Measurements from ENCODE around the gene SLC30A5. TPM values are rescaled to one million over a fixed set of nuclear protein-coding genes. Genes with fewer than 3 reads are reported as not detected.

SLC30A5 gene
- total and polyA plus RNA-seq, 9 of the 15 experiments (the other 6 are each of a cell fraction or from before 2014, with no cell fraction given), result 22.9 to 86.8 (median 62.5) TPM

DNA sequence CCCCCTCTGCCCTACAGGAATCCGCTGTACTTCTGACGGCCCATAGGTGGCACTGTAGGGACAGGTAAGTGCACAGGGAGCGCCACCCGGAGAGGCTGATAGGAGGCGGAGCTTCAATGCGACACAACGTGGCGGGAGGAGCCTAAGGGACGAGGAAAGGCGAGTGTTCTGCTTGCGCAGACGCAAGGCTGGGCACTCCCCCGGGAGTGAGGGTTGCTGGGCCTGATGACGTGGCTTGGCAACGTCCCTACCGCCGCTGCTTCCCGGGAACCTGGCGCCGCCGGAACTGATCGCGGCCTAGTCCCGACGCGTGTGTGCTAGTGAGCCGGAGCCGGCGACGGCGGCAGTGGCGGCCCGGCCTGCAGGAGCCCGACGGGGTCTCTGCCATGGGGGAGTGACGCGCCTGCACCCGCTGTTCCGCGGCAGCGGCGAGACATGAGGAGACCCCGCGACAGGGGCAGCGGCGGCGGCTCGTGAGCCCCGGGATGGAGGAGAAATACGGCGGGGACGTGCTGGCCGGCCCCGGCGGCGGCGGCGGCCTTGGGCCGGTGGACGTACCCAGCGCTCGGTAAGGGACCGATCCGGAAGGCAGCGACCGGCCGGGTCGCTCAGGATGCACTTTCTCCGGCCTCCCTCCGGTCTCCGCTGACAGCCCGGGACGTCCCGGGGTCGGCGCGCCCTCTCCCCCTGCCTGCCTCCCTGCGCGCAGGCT, at the start of gene SLC30A5 (continued):
- TF ChIP-seq, protein P1, sequence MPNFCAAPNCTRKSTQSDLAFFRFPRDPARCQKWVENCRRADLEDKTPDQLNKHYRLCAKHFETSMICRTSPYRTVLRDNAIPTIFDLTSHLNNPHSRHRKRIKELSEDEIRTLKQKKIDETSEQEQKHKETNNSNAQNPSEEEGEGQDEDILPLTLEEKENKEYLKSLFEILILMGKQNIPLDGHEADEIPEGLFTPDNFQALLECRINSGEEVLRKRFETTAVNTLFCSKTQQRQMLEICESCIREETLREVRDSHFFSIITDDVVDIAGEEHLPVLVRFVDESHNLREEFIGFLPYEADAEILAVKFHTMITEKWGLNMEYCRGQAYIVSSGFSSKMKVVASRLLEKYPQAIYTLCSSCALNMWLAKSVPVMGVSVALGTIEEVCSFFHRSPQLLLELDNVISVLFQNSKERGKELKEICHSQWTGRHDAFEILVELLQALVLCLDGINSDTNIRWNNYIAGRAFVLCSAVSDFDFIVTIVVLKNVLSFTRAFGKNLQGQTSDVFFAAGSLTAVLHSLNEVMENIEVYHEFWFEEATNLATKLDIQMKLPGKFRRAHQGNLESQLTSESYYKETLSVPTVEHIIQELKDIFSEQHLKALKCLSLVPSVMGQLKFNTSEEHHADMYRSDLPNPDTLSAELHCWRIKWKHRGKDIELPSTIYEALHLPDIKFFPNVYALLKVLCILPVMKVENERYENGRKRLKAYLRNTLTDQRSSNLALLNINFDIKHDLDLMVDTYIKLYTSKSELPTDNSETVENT (CRISPR knock-in tag; IDR thresholded peaks at IDR 0.05), result peak; percentile 90
- peak; percentile 75; the same call in 1 of the 2 replicates for TF ChIP-seq KDM2B (CRISPR knock-in tag; IDR thresholded peaks at IDR 0.05)
- peak; percentile 61; the same call in 1 of the 2 replicates for TF ChIP-seq FOXJ2 (tag; IDR thresholded peaks at IDR 0.05)
- TF ChIP-seq GABPA (tag; conservative IDR thresholded peaks at IDR 0.05; ENCODE audit: low read depth), result peak; percentile 87
- TF ChIP-seq, protein P2, sequence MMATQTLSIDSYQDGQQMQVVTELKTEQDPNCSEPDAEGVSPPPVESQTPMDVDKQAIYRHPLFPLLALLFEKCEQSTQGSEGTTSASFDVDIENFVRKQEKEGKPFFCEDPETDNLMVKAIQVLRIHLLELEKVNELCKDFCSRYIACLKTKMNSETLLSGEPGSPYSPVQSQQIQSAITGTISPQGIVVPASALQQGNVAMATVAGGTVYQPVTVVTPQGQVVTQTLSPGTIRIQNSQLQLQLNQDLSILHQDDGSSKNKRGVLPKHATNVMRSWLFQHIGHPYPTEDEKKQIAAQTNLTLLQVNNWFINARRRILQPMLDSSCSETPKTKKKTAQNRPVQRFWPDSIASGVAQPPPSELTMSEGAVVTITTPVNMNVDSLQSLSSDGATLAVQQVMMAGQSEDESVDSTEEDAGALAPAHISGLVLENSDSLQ (IDR thresholded peaks at IDR 0.05), result peak; percentile 56
- TF ChIP-seq EGR1 (conservative IDR thresholded peaks at IDR 0.05), result 0 out of 2 replicates have a peak, but pooled peaks have one; percentile 11
- TF ChIP-seq, protein P3, sequence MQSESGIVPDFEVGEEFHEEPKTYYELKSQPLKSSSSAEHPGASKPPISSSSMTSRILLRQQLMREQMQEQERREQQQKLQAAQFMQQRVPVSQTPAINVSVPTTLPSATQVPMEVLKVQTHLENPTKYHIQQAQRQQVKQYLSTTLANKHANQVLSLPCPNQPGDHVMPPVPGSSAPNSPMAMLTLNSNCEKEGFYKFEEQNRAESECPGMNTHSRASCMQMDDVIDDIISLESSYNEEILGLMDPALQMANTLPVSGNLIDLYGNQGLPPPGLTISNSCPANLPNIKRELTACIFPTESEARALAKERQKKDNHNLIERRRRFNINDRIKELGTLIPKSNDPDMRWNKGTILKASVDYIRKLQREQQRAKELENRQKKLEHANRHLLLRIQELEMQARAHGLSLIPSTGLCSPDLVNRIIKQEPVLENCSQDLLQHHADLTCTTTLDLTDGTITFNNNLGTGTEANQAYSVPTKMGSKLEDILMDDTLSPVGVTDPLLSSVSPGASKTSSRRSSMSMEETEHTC (IDR thresholded peaks at IDR 0.05), result no peak
- TF ChIP-seq, protein P4, sequence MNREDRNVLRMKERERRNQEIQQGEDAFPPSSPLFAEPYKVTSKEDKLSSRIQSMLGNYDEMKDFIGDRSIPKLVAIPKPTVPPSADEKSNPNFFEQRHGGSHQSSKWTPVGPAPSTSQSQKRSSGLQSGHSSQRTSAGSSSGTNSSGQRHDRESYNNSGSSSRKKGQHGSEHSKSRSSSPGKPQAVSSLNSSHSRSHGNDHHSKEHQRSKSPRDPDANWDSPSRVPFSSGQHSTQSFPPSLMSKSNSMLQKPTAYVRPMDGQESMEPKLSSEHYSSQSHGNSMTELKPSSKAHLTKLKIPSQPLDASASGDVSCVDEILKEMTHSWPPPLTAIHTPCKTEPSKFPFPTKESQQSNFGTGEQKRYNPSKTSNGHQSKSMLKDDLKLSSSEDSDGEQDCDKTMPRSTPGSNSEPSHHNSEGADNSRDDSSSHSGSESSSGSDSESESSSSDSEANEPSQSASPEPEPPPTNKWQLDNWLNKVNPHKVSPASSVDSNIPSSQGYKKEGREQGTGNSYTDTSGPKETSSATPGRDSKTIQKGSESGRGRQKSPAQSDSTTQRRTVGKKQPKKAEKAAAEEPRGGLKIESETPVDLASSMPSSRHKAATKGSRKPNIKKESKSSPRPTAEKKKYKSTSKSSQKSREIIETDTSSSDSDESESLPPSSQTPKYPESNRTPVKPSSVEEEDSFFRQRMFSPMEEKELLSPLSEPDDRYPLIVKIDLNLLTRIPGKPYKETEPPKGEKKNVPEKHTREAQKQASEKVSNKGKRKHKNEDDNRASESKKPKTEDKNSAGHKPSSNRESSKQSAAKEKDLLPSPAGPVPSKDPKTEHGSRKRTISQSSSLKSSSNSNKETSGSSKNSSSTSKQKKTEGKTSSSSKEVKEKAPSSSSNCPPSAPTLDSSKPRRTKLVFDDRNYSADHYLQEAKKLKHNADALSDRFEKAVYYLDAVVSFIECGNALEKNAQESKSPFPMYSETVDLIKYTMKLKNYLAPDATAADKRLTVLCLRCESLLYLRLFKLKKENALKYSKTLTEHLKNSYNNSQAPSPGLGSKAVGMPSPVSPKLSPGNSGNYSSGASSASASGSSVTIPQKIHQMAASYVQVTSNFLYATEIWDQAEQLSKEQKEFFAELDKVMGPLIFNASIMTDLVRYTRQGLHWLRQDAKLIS (CRISPR knock-in tag; IDR thresholded peaks at IDR 0.05), result peak; percentile 92
- no peak for TF ChIP-seq ELF2 (CRISPR knock-in tag; IDR thresholded peaks at IDR 0.05)
- TF ChIP-seq, protein P5, sequence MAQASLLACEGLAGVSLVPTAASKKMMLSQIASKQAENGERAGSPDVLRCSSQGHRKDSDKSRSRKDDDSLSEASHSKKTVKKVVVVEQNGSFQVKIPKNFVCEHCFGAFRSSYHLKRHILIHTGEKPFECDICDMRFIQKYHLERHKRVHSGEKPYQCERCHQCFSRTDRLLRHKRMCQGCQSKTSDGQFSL (CRISPR knock-in tag; IDR thresholded peaks at IDR 0.05), result no peak
- TF ChIP-seq, protein P5 (tag; IDR thresholded peaks at IDR 0.05), result no peak
- TF ChIP-seq, protein P6, sequence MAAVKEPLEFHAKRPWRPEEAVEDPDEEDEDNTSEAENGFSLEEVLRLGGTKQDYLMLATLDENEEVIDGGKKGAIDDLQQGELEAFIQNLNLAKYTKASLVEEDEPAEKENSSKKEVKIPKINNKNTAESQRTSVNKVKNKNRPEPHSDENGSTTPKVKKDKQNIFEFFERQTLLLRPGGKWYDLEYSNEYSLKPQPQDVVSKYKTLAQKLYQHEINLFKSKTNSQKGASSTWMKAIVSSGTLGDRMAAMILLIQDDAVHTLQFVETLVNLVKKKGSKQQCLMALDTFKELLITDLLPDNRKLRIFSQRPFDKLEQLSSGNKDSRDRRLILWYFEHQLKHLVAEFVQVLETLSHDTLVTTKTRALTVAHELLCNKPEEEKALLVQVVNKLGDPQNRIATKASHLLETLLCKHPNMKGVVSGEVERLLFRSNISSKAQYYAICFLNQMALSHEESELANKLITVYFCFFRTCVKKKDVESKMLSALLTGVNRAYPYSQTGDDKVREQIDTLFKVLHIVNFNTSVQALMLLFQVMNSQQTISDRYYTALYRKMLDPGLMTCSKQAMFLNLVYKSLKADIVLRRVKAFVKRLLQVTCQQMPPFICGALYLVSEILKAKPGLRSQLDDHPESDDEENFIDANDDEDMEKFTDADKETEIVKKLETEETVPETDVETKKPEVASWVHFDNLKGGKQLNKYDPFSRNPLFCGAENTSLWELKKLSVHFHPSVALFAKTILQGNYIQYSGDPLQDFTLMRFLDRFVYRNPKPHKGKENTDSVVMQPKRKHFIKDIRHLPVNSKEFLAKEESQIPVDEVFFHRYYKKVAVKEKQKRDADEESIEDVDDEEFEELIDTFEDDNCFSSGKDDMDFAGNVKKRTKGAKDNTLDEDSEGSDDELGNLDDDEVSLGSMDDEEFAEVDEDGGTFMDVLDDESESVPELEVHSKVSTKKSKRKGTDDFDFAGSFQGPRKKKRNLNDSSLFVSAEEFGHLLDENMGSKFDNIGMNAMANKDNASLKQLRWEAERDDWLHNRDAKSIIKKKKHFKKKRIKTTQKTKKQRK (IDR thresholded peaks at IDR 0.05; ENCODE audit: borderline replicate concordance, low read depth, low read length), result no peak
- peak in 1 of 2 experiments; percentile 58; a peak in 2 of 4 replicates for TF ChIP-seq RCOR1 (IDR thresholded peaks at IDR 0.05; ENCODE audit: borderline replicate concordance in 1 of 2, low read depth in 2 of 2, low read length in 2 of 2)
